DND-41 (cell line): ENCODE data around the gene ZNF236.

Experiments
- EZH2 ChIP-seq: IDR thresholded peaks from 3 replicates; pipeline ENCODE4 v1.6.1; 2012; ENCODE audit warnings: borderline replicate concordance, low read depth, mild to moderate bottlenecking, moderate library complexity, low read length, inconsistent platforms; ENCODE audit not compliant: severe bottlenecking
- TF ChIP-seq, protein P1 (sequence below): IDR thresholded peaks from 2 replicates; pipeline ENCODE4 v1.5.1; 2012; ENCODE audit warnings: borderline replicate concordance, low read length, moderate library complexity, mild to moderate bottlenecking; ENCODE audit not compliant: poor library complexity, severe bottlenecking; ENCODE audit errors: extremely low read depth

GRCh38 chr18:77006305-77007175, 184.2 kb downstream of the ZNF236 start:
- TF ChIP-seq EZH2: no peak
- TF ChIP-seq, protein P1, sequence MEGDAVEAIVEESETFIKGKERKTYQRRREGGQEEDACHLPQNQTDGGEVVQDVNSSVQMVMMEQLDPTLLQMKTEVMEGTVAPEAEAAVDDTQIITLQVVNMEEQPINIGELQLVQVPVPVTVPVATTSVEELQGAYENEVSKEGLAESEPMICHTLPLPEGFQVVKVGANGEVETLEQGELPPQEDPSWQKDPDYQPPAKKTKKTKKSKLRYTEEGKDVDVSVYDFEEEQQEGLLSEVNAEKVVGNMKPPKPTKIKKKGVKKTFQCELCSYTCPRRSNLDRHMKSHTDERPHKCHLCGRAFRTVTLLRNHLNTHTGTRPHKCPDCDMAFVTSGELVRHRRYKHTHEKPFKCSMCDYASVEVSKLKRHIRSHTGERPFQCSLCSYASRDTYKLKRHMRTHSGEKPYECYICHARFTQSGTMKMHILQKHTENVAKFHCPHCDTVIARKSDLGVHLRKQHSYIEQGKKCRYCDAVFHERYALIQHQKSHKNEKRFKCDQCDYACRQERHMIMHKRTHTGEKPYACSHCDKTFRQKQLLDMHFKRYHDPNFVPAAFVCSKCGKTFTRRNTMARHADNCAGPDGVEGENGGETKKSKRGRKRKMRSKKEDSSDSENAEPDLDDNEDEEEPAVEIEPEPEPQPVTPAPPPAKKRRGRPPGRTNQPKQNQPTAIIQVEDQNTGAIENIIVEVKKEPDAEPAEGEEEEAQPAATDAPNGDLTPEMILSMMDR: no peak
